HEK293T (cell line): ENCODE results near the gene ITGA11.

ENCODE experiments used
- CTCF ChIA-PET: fragments of 350-600 bp; formaldehyde crosslinking; extraction: SDS; loops from one replicate; lab custom pipeline; 2021; ENCODE audit warnings: antibody characterized with exemption, inconsistent platforms; lab: Yijun Ruan, JAX
- POLR2A ChIA-PET: fragments of 350-600 bp; formaldehyde crosslinking; extraction: SDS; loops from one replicate; lab custom pipeline; 2020; ENCODE audit warnings: antibody characterized with exemption, inconsistent platforms; lab: Yijun Ruan, JAX
- DNase-seq: peaks from one replicate; pipeline ENCODE4 v3.0.0; 2012; ENCODE audit warnings: mixed read lengths; ENCODE audit errors: extremely low spot score
- ARNT ChIP-seq: fragments of 450-650 bp; IDR thresholded peaks from 2 replicates; pipeline ENCODE4 v1.6.1; 2017; ENCODE audit warnings: mild to moderate bottlenecking
- BHLHE40 ChIP-seq: fragments of 450-650 bp; IDR thresholded peaks from 2 replicates; pipeline ENCODE4 v1.6.1; 2016; ENCODE audit warnings: mild to moderate bottlenecking, moderate library complexity, borderline replicate concordance
- CTBP1 ChIP-seq: fragments of 450-650 bp; IDR thresholded peaks from 2 replicates; pipeline ENCODE4 v1.6.1; 2016; ENCODE audit warnings: borderline replicate concordance
- ELF4 ChIP-seq: fragments of 450-650 bp; IDR thresholded peaks from 2 replicates; pipeline ENCODE4 v1.6.1; 2017; ENCODE audit warnings: antibody characterized with exemption
- FOXA1 ChIP-seq: fragments of 450-650 bp; IDR thresholded peaks from 2 replicates; pipeline ENCODE4 v1.6.1; 2016; ENCODE audit warnings: mild to moderate bottlenecking
- FOXK2 ChIP-seq: fragments of 450-650 bp; IDR thresholded peaks from 2 replicates; pipeline ENCODE4 v1.6.1; 2016; ENCODE audit warnings: mild to moderate bottlenecking
- FOXM1 ChIP-seq: fragments of 450-650 bp; IDR thresholded peaks from 2 replicates; pipeline ENCODE4 v1.6.1; 2017; ENCODE audit warnings: mild to moderate bottlenecking, borderline replicate concordance
- HDGF ChIP-seq: fragments of 450-650 bp; IDR thresholded peaks from 2 replicates; pipeline ENCODE4 v1.6.1; 2017; ENCODE audit warnings: antibody characterized with exemption, borderline replicate concordance
- L3MBTL2 ChIP-seq: fragments of 450-650 bp; conservative IDR thresholded peaks from 2 replicates; pipeline ENCODE4 v1.6.1; 2016; ENCODE audit warnings: mild to moderate bottlenecking
- LEF1 ChIP-seq: fragments of 450-650 bp; IDR thresholded peaks from 2 replicates; pipeline ENCODE4 v1.6.1; 2017; ENCODE audit warnings: mild to moderate bottlenecking, borderline replicate concordance
- NFRKB ChIP-seq: fragments of 450-650 bp; IDR thresholded peaks from 2 replicates; pipeline ENCODE4 v1.6.1; 2016; ENCODE audit warnings: mild to moderate bottlenecking, moderate library complexity
- PKNOX1 ChIP-seq: fragments of 450-650 bp; IDR thresholded peaks from 2 replicates; pipeline ENCODE4 v1.6.1; 2016
- SP1 ChIP-seq: fragments of 450-650 bp; IDR thresholded peaks from 2 replicates; pipeline ENCODE4 v1.6.1; 2017
- SUZ12 ChIP-seq: fragments of 450-650 bp; IDR thresholded peaks from 2 replicates; pipeline ENCODE4 v1.6.1; 2016; ENCODE audit warnings: mild to moderate bottlenecking
- TARDBP ChIP-seq: fragments of 450-650 bp; IDR thresholded peaks from 2 replicates; pipeline ENCODE4 v1.6.1; 2016
- ZNF384 ChIP-seq: fragments of 450-650 bp; IDR thresholded peaks from 2 replicates; pipeline ENCODE4 v1.6.1; 2016

Gene ITGA11

GRCh38 chr15:68429691-68430470, 2.1 kb downstream of the ITGA11 start:
- TF ChIP-seq BHLHE40 = no peak
- TF ChIP-seq FOXM1 = no peak
- TF ChIP-seq TARDBP = no peak
- TF ChIP-seq SUZ12 = no peak
- TF ChIP-seq FOXK2 = no peak
- TF ChIP-seq HDGF = no peak
- no peak for TF ChIP-seq PKNOX1
- no peak for TF ChIP-seq FOXA1
- TF ChIP-seq ZNF384 = no peak
- TF ChIP-seq CTBP1 = no peak
- TF ChIP-seq SP1 = no peak
- TF ChIP-seq ARNT = no peak
- TF ChIP-seq ELF4 = no peak
- TF ChIP-seq L3MBTL2 = no peak
- no peak for TF ChIP-seq NFRKB
- TF ChIP-seq LEF1 = no peak
- ChIA-PET POLR2A (no interaction called here), CTCF (interaction anchor here (1.2 kb wide), 1 partner anchor 124 kb away, joined by 4 read pairs; no protein-coding TSS in a partner anchor)
- DNase-seq = no peak

- no peak for DNase-seq
Measured at GRCh38 chr15:68428431-68428940, 3.5 kb downstream of the ITGA11 start.

GRCh38 chr15:68427963-68428362, 4.0 kb downstream of the ITGA11 start:
- no peak for TF ChIP-seq LEF1
- TF ChIP-seq NFRKB = no peak
- TF ChIP-seq SP1 = no peak
- ChIA-PET POLR2A (no interaction called here), CTCF (interaction anchor here (0.8 kb wide), 1 partner anchor 1093 kb away, joined by 3 read pairs; no protein-coding TSS in a partner anchor)
- no peak for DNase-seq

More at GRCh38 chr15:68428431-68428940, 3.5 kb downstream of the ITGA11 start:
- ChIA-PET CTCF (interaction anchor here (0.8 kb wide), 1 partner anchor 1094 kb away, joined by 3 read pairs; no protein-coding TSS in a partner anchor), POLR2A (no interaction called here)
- no peak for TF ChIP-seq L3MBTL2

- ChIA-PET POLR2A (no interaction called here), CTCF (no interaction called here)
- no peak for TF ChIP-seq SUZ12
- no peak for TF ChIP-seq BHLHE40
- TF ChIP-seq ELF4 = no peak
- TF ChIP-seq FOXM1 = no peak
- no peak for TF ChIP-seq CTBP1
- TF ChIP-seq HDGF = no peak
- TF ChIP-seq L3MBTL2 = no peak
- no peak for TF ChIP-seq TARDBP
- no peak for TF ChIP-seq SP1
- TF ChIP-seq PKNOX1 = no peak
- TF ChIP-seq FOXK2 = no peak
- no peak for TF ChIP-seq ARNT
- no peak for TF ChIP-seq LEF1
- DNase-seq = no peak
Measured at GRCh38 chr15:68427366-68427765, 4.6 kb downstream of the ITGA11 start.

GRCh38 chr15:68426116-68426515, 5.8 kb downstream of the ITGA11 start:
- ChIA-PET POLR2A (no interaction called here), CTCF (no interaction called here)
- no peak for DNase-seq
- TF ChIP-seq FOXK2 (no peak), SUZ12 (no peak), SP1 (no peak), ARNT (no peak), HDGF (no peak), NFRKB (no peak), BHLHE40 (no peak), CTBP1 (no peak), ELF4 (no peak), PKNOX1 (no peak), L3MBTL2 (no peak), LEF1 (no peak)

- TF ChIP-seq L3MBTL2 = no peak
- TF ChIP-seq ARNT = no peak
- TF ChIP-seq CTBP1 = no peak
- TF ChIP-seq TARDBP = no peak
- no peak for TF ChIP-seq ELF4
- TF ChIP-seq SP1 = no peak
- no peak for TF ChIP-seq LEF1
- no peak for TF ChIP-seq NFRKB
- TF ChIP-seq FOXA1 = no peak
- POLR2A ChIA-PET = no interaction called here
- CTCF ChIA-PET = no interaction called here
- DNase-seq = no peak
Measured at GRCh38 chr15:68425428-68426060, 6.4 kb downstream of the ITGA11 start.
